GM19463 (cell line): Measurements from ENCODE around the gene FCF1.

Experiments used
- ATAC-seq: cut with Tn5 transposase; IDR thresholded peaks from one replicate; pipeline ENCODE4 v1.9.1; 2021; ENCODE audit warnings: mild to moderate bottlenecking, moderate library complexity; ENCODE audit not compliant: unreplicated experiment

Gene FCF1

GRCh38 chr14:74712499-74713394 lies at the start of gene FCF1, which contains the start of gene AREL1:
Gene FCF1 (plus strand): TSS chr14:74713144. CDS start chr14:74713198, 54 bp downstream.
Gene AREL1 (minus strand): TSS chr14:74713080. CDS start chr14:74685615, 27,465 bp downstream.
- peak; percentile 98 for ATAC-seq

DNA sequence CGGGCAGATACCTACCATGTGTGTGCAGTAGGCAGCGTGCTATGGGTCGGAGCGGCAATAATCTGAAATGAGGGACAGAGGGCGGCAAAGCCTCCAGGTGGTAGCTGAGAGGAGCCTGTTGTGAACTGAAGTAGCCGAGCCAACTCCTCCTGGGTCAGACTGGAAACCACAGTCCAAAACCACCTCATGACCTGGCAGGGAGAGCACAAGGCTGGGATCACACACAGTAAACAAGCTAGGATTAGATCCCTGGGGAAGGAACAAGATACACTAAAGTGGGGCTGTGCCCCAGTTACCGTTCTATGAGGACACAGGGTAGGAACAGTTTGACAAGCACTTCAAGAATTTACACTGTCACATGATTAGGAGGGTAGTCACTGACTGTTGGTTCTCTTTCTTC lies 49.1 kb upstream of the FCF1 start:
- ATAC-seq = no peak

DNA sequence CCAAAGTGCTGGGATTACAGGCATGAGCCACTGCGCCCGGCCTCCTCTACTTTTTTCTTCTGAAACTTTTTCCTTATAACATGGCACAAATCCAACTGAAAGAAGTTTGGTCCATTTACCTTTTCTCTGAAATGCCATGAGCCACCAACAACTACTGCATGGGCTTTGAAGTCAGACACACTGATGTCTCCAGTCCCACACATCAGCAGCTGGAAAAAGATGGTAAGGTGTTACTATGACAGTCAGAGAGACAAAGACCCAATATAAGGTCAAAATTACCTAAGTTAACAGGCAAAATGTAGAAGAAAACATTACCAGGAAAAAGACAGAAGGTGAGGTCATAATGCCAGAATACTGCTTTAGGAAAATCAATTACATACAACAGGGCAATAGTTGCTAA lies 48.2 kb upstream of the FCF1 start:
- no peak for ATAC-seq

- ATAC-seq = no peak
These were observed 45.2 kb upstream of the FCF1 start for GRCh38 chr14:74667758-74668157.

- ATAC-seq = no peak
These were observed 43.7 kb upstream of the FCF1 start for GRCh38 chr14:74669256-74669655.

GRCh38 chr14:74669846-74670245 lies 43.1 kb upstream of the FCF1 start:
- ATAC-seq = no peak

GRCh38 chr14:74670726-74671411 lies 42.1 kb upstream of the FCF1 start:
- ATAC-seq = no peak

GRCh38 chr14:74671789-74672188 lies 41.2 kb upstream of the FCF1 start:
- no peak for ATAC-seq

DNA sequence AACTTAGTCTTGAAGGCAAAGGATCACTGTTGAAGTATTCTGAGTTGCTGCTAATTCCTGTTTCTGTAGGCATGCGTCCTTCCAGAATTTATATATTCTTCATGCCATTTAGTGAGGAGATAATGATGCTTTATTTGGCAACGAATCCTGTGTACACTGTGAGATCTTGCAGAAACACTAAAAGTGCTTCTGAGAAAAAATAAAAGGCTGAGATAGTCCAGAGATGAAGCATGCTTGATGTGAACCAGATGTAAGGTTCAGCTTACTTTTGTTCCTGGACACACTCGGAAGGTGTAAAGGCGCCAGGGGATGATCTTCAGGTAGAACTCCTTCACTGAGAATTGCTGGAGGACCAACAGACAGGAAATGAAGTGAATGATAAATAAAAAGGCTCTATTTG lies 39.2 kb upstream of the FCF1 start:
- no peak for ATAC-seq

- no peak for ATAC-seq
These were observed 37.7 kb upstream of the FCF1 start for GRCh38 chr14:74675219-74675618.

- ATAC-seq = no peak
These were observed 30.6 kb upstream of the FCF1 start for GRCh38 chr14:74682169-74682952.

DNA sequence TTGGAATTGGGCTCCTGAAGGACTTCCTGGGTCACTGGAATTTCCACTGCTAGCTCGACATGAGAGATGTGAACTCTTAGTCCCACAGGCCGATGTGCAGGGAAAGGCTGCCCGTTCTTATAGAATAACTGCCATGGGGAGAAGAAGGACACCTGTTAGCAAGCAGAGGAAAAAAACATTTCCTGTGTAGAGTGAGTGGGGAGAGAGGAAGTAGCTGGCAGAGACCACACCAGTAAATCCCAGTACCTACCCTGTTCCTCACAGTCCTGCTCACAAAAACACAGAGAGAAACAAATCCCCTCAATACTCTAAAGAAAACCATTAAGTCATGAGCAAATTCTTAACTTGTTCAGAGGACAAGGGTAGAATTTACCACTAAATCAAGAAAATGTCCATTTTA lies 29.5 kb upstream of the FCF1 start:
- ATAC-seq = no peak

DNA sequence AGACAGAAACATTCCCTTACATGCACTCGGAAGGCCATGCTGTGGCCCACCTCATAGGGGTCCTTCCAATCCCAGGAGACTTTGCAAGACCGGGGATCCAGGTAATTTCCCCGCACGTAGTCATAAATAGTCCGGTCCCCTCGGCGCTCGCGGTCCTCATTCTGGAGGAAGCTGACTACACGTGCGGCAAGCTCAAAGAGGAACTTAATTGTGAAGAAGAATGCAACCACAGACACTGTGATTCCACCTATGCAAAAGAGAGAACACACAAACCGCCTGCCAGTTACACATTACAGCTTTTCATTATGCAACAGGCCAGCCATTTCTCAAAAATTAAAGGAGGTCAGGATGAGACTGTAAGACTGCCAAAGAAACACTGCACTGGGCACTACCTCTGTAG lies 28.5 kb upstream of the FCF1 start:
- ATAC-seq = no peak

GRCh38 chr14:74685056-74685455 lies 27.9 kb upstream of the FCF1 start:
- no peak for ATAC-seq

GRCh38 chr14:74685921-74686678 lies 26.8 kb upstream of the FCF1 start:
- no peak for ATAC-seq

- ATAC-seq = no peak
These were observed 21.5 kb upstream of the FCF1 start for GRCh38 chr14:74691456-74691855.

- no peak for ATAC-seq
These were observed 19.8 kb upstream of the FCF1 start for GRCh38 chr14:74693191-74693590.

- ATAC-seq = no peak
These were observed 17.5 kb upstream of the FCF1 start for GRCh38 chr14:74695406-74695805.

DNA sequence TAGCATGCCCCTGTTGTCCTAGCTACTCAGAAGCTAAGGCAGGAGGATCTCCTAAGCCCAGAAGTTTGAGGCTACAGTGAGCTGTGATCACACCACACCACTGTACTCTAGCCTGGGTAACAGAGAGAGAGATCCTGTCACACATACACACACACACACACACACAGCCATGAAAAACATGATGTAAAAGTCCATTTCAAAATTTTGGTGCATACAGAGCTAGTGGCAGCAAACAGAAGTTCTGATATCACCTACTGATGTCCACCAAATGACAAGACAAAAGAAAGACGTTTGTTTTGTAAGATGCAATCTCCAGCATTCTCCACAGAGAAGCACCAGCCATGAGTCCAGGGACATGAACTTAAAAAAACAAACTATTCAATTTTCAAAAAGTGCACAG lies 15.9 kb upstream of the FCF1 start:
- ATAC-seq = no peak

DNA sequence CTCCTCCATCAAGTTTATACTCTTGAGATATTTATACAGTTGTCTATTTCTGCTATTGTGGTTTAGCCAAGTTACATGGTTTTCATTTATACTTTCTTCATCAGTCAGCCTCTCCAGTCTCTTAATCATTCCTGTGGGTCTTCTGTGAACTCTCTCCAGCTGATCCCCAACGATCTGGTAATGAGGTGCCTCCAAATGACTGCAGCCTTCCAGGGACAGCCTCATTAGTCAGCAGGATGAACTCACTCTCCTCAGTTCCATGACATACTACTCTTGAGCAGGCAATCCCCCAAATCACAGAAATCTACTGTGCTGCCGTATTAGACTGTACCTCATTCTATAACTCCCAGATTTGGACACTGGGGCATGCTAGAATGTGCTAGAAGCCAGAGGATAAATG lies 15.4 kb upstream of the FCF1 start:
- ATAC-seq = no peak

DNA sequence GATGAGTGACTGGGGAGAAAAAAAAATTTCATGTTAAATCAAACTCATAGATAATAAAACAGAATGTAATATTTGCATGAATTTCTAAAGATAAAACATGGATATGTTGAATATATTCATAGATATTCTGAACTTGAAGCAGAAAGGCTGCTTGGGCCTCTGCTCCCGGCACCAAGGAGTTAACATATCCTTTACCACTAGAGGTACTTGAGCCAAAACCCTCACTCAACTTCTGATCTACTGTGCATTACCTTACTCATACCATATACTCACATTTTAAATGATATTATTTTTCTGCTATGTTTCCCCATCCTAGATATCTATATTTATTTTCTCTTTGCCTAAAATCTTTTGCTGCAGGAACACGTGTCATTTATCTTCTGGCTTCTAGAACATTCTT lies 15.0 kb upstream of the FCF1 start:
- no peak for ATAC-seq
